Left colon (tissue), 2 donors: Measurements from ENCODE around the gene PRKCQ. TPM values are rescaled to one million over a fixed set of nuclear protein-coding genes. Genes with fewer than 3 reads are reported as not detected.

ENCODE experiments used
- ATAC-seq: fragments of 200-7000 bp; cut with Tn5 transposase; one replicate; pipeline ENCODE4 v1.9.1; 2020; ENCODE audit warnings: mild to moderate bottlenecking, moderate library complexity
- DNase-seq, 2 donors: peaks; one replicate each; pipeline ENCODE4 v3.0.0-alpha.2; 2020
- intact Hi-C, 2 donors: fragments of 100-400 bp; cut with DNase I in 1 of 2; cut with micrococcal nuclease in 1 of 2; formaldehyde crosslinking; loops; one replicate each; pipeline versions ENCODE4 v1.11.2 to v1.14.0; 2022; cut with DNase I, micrococcal nuclease
- total RNA-seq, 2 donors: library from RNA; stranded (reverse); fragmentation: NEBNext Ultra II Directional; extraction: Animal tissue kit (Norgen Biotek cat#: 25700); gene quantifications; one replicate each; pipeline ENCODE4 v1.2.1, GENCODE V29; 2021
- donor health status: DM: no; HTN: no; CAD: no.
- donor health status: DM: yes; HTN: yes; CAD: no.

Gene PRKCQ
- total RNA-seq, 2 donors from 2014 or later = 0.89 TPM

DNA sequence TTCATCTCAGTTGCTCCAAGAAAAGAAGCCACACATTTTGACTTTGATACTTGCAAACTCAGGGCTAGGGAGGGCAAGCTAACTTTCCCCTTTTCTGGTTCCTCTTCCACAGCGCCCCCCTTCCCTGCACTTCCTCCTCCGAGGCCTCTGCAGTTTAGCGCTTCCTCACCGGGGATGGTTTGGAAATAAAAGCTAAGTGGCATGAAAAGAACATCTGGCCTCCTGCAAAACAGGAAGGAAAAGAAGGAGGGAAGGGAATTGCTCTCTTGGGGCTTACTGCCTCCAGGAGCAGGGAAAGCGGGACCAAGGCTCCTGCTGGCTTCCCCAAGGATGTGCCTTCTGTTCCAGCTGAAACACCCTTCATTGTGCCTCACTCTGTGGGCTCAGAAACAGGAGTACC is 42.3 kb downstream of the PRKCQ start:
- DNase-seq (no peak), ATAC-seq (no peak)
- intact Hi-C loops = no loop called here

DNA sequence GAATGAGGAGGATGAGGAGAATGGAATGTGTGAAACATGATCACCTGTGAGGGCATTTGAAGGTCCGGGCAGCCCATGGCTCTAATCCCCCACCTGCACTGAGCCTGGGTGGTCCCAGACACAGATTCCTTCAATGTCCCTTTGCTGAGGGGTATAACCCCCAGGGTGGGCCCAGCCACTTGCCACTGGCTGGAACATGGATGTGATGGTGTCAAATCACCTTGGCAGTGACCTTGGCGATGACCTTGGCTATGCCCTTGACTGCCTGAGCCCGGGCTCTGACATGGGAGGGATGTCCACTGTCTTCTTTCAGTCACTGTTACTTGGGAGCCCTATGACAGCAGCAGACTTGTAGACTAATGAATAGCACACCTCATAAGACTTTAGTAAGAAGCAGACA is 44.0 kb downstream of the PRKCQ start:
- no peak for ATAC-seq
- intact Hi-C loops = no loop called here
- no peak for DNase-seq

DNA sequence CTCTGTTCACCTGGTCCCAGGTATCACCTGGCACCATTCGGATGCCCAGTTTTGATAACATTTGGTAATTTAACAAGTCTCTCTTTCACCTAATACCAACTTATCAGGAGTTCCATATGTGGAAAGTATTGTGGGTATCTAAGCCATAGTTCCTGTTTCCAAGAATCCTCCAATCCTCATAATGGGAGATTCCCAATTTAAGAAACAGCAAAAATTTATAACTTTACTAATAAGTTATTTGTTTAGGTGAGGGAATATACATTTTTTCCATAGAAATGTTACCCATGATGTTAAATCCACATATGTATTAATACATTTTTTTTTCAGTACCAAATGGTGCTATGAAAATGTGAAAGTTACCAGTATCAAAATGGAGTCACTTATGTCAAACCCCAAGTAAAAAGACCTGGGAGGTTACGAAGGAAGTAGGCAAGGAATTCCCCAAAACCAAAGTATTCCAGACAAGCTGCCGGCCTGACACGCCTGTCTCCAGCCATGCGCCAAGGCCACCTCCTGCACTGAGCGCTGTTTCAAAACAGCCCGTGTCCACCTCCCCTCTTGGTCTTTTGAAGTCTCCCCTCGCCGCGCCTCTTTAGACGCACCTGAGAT is 44.8 kb downstream of the PRKCQ start:
- no peak for DNase-seq
- intact Hi-C loops = no loop called here
- ATAC-seq = no peak

DNA sequence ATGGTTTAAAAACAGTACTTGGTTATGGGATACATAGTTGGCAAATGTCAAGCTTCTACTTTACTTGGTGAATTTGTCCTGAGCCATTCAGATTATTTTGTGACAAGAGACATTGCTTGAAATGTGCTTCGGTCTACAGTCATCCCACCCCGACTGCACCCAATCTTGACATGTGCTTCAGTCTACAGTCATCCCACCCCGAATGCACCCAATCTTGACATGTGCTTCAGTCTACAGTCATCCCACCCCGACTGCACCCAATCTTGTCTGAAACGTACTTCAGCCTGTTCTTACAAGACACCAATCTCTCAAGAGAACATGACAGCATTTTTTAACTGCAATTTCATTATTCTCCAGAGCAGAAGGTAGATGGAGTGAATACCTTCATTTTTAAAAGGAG is 47.8 kb downstream of the PRKCQ start:
- ATAC-seq (no peak), DNase-seq (no peak)
- intact Hi-C loops = no loop called here

DNA sequence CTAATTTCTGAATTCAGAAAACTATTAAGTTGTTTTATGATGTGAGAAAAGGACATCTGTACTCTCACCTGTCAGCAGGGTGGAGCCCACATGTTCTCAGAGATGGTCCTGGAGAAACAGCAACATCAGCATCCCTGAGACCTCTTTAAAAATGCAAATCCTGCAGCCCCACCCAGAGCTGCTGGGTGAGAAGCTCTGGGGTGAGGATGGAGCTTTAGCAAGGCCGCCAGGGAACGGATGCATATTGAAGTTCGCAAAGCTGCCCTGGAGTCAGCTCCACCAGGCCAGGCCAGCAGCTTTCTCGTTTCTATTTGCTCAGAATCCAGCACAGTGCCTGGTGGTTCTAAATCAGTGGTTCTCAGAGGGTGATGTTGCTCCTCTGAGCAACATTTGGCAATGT is 49.1 kb downstream of the PRKCQ start:
- intact Hi-C loops = no loop called here
- DNase-seq (no peak), ATAC-seq (no peak)

DNA sequence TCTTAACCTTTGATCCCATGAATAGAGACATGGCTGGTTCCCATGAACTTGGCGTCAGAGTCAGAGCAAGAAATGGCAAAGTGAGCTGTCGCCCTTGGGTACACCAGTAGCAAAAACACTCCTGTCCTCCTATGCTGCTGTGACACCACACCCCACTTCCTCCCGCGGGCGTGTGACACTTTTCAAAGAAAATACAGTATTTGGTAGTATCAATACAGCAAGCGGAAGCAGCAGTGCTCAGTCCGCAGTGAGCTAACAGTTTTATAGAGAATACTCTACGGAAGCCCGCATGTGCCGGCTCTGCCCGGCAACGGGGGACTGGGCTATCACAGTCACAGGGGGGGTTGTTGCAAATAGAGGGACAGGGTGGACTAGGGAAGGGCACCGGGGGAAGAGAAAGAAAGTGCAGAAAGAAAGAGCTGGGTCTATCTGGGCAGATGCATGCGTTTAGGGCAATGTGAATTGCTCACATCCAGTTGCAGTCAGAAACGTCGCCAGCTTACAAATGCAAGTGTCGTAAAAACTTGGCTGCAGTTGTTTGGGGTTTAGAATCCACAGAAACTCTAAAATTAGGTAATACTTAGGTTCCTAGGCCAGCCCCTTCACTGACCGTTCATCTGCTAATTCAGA is 49.8 kb downstream of the PRKCQ start:
- ATAC-seq = peak; percentile 31
- DNase-seq = peak in 1 of 2 donors; percentile 32
- intact Hi-C loops = no loop called here

DNA sequence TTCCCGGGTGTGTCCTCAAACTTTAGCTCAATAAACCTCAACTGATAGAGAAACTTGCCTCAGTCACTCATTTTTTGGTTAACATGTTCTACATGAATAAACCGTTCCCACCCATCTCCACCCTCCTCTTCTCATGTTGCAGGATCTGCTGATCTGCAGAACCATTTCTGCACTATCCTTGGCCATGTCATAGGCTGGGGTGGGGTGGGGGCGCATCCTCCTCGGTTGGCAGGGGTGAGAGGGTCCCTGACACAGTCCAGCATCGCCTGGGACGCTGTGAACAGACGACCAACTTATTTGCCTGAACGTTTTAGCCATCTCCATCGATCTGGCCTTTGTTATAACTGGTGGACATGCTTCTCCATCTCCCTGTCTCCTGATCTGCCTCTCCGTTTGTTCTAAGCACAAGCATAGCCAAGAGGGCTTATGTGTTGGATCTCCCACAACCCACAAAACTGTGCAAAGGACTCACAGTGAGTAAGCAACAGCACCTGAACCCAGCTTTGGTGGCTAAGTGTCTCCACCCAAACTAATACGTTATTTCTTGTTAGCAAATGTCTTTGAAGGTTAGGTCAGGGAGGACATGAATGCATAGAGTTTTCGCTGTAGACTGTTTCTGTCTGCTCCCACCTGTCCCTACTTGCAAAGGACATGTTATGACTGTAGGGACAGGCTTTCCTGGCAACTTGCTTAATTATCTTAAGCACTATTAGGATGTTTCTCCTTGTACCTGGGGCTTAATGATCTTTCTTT is 51.7 kb downstream of the PRKCQ start:
- intact Hi-C loops = no loop called here
- DNase-seq (no peak), ATAC-seq (no peak)

DNA sequence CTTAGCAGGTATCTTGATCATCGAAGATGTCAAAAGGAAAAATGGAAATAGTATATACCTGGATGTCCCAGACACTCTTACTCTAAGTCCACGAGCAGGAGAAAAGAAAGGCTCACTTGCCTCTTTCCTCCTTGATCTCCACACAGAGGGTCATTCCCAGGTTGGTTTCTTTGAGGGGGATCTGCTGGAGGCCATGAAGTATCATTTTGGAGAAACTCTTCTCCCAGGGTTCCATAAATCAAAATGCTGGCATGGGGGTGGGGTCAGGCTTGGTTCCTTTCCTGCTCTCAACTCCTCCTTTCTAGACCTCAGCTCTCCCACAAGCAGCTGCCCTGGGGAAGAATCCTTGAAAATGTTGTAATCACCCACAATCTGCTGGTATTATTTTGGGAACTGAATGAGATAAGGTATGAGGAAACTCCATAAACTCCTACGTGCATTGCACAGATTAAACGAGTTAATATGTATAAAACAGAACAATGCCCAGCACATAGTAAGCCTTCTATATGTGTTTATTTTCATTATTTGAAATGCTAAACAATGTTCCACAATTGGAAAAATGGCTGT is 54.4 kb downstream of the PRKCQ start:
- intact Hi-C loops = no loop called here
- DNase-seq (no peak), ATAC-seq (no peak)

DNA sequence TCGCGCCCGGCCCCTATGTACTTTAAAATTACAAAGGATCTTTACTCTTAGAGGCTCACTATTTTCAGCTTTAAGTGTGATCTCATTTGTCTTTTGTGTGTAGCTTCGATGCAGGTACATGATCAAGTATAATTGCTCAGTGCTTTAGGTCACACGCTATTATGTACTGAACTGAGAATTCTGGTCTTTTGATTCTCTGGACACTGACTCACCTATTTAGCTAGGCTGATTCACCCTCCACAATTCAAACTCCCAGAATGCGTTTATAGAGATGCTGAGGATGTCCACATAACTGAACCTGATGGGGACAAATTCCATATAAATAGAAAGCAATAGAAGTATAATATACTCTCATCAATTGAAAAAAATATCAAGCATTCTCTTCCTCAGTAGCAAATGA is 57.8 kb downstream of the PRKCQ start:
- DNase-seq (no peak), ATAC-seq (no peak)
- intact Hi-C loops = no loop called here

DNA sequence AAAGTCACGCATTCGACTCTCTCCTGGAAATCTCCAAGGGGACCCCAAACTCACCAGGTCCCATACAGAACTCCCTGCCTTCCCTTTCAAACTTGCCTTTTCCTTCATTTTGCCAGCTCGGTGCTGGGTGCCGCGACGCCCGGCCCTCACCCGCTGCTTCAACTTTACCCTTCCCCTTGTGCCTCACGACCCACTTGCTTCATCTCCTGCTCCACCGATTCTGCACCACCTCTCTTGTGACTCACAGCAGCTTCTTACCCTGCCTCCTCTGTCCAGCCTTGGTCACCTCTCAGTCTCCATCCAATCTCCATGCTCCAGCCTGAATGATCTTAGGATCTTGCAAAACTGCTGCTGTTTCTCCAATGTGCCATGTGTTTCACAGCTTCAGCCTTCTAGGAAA is 59.9 kb downstream of the PRKCQ start:
- ATAC-seq = no peak
- DNase-seq = no peak
- intact Hi-C loops = no loop called here

DNA sequence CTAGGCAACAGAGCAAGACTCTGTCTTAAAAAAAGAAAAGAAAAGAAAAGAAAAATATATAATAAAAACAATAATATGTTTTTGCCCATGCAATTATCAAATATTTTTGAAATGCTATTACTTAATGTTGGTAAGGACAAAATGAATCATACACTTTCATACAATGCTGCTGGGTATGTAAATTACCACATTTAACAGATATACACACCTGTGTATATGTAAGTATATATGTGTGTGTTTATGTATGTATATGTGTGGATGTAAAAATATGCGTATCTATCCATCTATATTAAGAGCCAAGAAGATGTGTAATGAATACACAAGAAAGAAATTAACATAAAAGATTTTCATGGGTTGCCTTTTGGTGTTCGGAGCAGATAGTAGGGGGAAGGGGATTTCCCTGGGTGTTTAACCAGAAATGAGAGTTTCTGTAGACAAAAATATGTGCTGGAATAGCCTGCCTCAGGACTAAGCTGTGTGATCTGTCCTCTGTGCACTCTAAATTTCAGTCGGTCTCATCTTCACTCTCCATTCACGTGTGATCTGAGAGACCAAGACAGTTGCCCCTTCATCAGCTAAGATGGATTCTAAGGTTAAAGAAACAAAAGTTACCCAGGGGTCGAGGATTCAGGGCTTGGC is 61.2 kb downstream of the PRKCQ start:
- ATAC-seq (no peak), DNase-seq (no peak)
- intact Hi-C loops = no loop called here

DNA sequence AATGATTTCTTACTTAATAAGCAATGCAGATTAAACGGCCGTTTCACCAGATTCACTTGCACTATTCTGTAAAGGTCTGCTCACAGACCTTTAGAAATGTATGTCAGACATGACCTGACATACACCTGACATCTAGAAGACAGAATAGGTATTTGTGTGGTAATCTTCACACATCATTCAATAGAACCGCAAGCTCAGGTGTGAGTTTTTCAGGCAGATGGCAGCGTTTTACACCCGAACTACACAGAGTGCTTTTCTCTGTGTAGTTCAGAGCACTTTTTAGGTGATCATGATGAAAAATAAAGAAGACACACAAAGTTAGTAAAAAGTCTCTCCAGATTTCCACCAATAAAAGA is 63.2 kb downstream of the PRKCQ start:
- DNase-seq (no peak), ATAC-seq (no peak)
- intact Hi-C loops = no loop called here

DNA sequence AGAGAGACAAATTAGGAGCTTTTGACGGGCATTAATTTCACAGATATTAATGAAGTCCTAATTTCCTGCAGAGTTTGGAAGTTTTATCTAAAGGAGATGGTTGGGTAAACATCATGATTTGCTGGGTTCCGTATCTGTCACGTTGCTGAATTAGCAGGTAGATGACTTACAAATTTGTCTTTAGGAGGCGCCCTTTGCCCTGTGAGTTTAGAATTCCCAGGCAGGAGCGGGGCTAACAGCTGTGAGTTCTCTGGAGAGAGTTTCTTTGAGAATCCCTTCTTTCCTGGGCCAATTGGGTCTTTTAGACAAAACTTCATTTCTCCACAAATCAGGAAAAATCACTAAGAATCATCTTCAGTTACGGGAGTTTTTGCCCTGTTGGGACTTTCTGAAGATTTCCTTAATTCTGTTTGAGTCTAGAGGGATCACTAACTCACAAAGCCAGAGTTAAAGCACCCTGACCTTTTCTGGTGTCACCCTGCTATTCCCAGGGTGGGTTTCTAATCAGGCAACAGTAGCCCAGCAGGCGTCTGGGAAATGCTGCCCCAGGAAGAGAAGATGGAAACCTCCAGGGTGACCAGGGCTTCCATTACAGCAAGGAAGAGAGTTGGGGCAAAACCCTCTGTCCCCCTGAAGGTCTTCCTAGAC is 63.7 kb downstream of the PRKCQ start:
- ATAC-seq (no peak), DNase-seq (no peak)
- intact Hi-C loops = no loop called here

DNA sequence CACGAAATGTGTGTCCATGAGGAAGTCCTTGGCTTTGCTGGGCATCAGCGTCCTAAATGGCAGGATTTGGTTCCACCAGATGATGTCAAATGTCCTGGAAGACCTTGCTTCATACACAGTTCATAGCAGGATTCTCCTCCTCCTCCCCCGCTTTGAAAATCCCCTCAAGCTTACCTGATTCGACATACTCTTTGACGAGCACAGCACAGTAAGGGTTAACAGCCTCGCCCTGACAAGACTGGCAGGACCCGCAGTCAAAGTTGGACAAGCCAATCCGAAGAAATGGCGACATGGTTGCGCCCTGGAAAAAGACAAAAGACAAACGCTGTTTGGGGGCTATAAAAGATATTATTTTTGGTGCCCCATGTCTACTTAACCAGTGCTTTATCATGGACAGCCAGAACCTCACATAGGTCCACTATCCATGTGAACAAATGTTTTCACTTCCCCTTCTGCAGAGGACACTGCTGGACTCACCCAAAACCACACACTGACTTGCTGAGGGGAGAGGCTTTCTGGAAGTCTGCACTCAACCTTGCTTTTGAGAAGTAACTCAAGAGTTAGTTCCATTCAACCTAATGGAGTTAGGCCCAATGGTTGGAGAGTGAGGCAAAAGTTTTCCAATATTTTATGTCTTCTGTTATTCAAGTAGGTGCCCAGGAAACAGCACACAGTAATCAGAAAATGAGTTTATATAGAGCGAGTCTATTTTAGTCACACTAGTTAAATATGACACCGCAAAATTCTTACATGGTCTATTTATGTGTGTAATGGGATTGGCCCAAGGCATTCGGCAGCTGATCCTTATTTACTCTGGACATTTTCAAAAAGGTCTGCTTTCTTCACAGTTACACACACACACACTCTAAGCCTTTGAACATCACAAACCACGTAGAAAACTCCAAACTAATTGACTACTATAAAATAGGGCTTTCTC is 65.0 kb downstream of the PRKCQ start:
- DNase-seq (no peak), ATAC-seq (no peak)
- intact Hi-C loops = no loop called here

DNA sequence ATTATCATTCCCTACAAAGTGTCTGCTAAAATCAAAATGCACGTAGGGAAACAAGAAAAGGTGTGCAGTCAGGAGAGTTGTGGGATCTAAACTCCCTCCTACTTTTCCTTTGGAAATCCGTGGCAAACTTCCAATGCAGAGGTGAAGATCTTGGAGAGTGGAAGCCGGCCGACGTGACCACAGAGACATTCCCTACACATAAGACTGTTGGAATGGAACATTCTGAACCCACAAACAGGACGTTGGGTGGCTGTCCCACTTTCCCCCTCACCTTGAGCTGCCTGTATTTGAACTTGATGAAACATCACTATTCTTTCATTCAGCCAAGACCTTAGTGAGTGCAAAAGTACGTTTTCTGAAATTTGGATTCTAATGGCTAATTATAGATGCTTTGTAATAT is 65.9 kb downstream of the PRKCQ start:
- DNase-seq = no peak
- ATAC-seq = no peak
- intact Hi-C loops = no loop called here

DNA sequence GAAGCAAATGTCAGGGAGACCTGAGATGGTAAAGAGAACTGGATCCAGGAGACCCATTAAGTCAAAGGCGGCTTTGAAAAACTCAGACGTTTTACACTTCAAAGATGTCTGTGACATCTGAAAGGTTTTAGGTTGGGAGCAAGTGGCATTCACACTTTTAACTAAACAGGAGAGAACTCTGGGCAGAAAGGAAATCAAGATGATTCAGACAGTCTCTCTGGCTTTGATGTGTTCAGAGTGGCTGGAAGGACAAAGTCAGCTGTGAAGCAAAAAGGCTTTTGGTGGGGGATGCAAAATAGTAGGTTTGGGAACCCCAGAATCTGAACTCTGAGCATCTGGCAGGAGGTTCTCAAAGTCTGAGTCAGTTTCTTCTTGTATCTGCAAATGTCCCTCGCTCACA is 66.6 kb downstream of the PRKCQ start:
- no peak for ATAC-seq
- no peak for DNase-seq
- intact Hi-C loops = no loop called here

DNA sequence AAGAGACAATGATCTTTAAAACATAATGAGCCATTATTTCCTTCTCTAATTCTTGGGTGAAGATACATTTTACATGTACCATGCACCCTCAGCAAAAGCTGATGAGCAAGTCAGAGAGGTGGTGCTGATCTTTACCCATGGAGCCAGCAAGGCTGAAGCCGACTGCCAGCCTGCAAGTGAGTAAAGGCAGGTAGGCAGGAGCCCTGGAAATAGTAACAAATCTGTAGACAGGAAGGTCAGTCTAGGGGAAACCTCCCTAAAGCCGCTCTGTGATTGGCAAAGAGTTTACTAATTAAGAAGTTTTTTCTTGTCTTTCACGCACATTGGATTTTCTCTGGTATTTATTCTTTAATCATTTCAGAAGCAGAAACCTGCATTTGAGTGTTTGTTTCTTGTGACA is 67.9 kb downstream of the PRKCQ start:
- ATAC-seq = no peak
- intact Hi-C loops = no loop called here
- no peak for DNase-seq

DNA sequence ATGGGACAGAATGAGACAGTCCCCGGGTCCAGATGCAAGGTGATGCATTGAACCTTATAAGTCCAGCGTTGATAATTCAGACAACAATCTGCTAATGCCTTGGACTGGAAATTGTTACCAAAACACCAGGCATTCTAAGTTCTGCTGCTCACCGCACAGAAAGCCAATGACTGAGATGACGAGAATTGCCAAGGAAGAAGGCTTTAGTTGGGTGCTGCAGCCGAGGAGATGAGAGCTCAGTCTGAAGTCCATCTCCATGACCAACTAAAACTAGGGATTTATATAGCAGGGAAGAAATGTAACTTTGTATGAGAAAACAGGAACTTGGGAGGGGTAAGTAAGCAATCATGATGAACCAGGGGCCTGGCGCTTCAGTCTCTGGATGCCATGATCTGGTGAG is 68.7 kb downstream of the PRKCQ start:
- DNase-seq (no peak), ATAC-seq (no peak)
- intact Hi-C loops = no loop called here
